H1 (cell line): ENCODE results near the gene SRSF12. TPM values are rescaled to one million over a fixed set of nuclear protein-coding genes. Genes with fewer than 3 reads are reported as not detected.

Experiments used
- CTCF ChIA-PET: fragments of 300-600 bp; sonication (Branson Sonifier 250); formaldehyde crosslinking; loops from one replicate; lab custom pipeline; 2021; ENCODE audit not compliant: partially characterized antibody; lab: Charles Lee
- POLR2A ChIA-PET: fragments of 300-600 bp; sonication (Branson Sonifier 250); formaldehyde crosslinking; loops from one replicate; lab custom pipeline; 2021; ENCODE audit warnings: inconsistent platforms; ENCODE audit not compliant: partially characterized antibody; lab: Charles Lee
- DNase-seq, 2 experiments: peaks; one replicate each; pipeline versions ENCODE4 v3.0.0 to v3.0.0-alpha.2; 2010 to 2022; ENCODE audit warnings: low spot score in 2 of 2, low read depth in 1 of 2, mixed read lengths in 1 of 2
- FAIRE-seq: peaks from 2 replicates; lab custom pipeline; 2011; peaks lifted over from hg19 to GRCh38; lab: Jason Lieb, UNC
- H2AFZ ChIP-seq: 2 replicates; pipeline ENCODE4 v1.8.1; 2012; ENCODE audit warnings: low read length, inconsistent platforms
- H2AK5ac ChIP-seq: 2 replicates; pipeline ENCODE4 v1.6.1; 2013; ENCODE audit warnings: low read depth, low read length
- H2BK120ac ChIP-seq: replicated peaks from 2 replicates; pipeline ENCODE3; 2013; ENCODE audit warnings: low read depth, low read length, inconsistent platforms
- H2BK12ac ChIP-seq: 2 replicates; pipeline ENCODE4 v1.6.1; 2013; ENCODE audit warnings: low read depth, low read length
- H2BK15ac ChIP-seq: 2 replicates; pipeline ENCODE4 v1.6.1; 2013; ENCODE audit warnings: low read length
- H2BK20ac ChIP-seq: 2 replicates; pipeline ENCODE4 v1.6.1; 2013; ENCODE audit warnings: low read length
- H2BK5ac ChIP-seq: 2 replicates; pipeline ENCODE4 v1.6.1; 2013; ENCODE audit warnings: low read depth, low read length
- H3K14ac ChIP-seq: 2 replicates; pipeline ENCODE4 v1.6.1; 2013; ENCODE audit warnings: inconsistent platforms; ENCODE audit not compliant: insufficient read length
- H3K18ac ChIP-seq: 2 replicates; pipeline ENCODE4 v1.6.1; 2013; ENCODE audit warnings: low read length; ENCODE audit errors: extremely low read depth
- H3K23ac ChIP-seq: 2 replicates; pipeline ENCODE4 v1.6.1; 2013; ENCODE audit warnings: inconsistent platforms; ENCODE audit not compliant: insufficient read length
- H3K23me2 ChIP-seq: 2 replicates; pipeline ENCODE4 v1.6.1; 2013; ENCODE audit warnings: low read depth, low read length
- H3K27ac ChIP-seq: 2 replicates; pipeline ENCODE4 v1.6.1; 2011; ENCODE audit warnings: low read depth, low read length, inconsistent platforms
- H3K27me3 ChIP-seq, 4 experiments: replicated peaks in 1 of 4; 1 replicate in 1 of 4; 2 replicates in 3 of 4; pipeline versions ENCODE4 v1.6.1 to v1.8.1; 2011 to 2013; ENCODE audit warnings: low read length in 3 of 4, mild to moderate bottlenecking in 3 of 4, inconsistent platforms in 2 of 4, mixed read lengths in 2 of 4, moderate library complexity in 1 of 4; ENCODE audit not compliant: control insufficient read depth in 3 of 4, insufficient read depth in 3 of 4; ENCODE audit errors: extremely low read depth in 1 of 4
- H3K36me3 ChIP-seq, 4 experiments: 2 replicates each; pipeline versions ENCODE4 v1.6.1 to v1.8.1; 2011 to 2013; ENCODE audit warnings: mild to moderate bottlenecking in 4 of 4, low read length in 3 of 4, moderate library complexity in 2 of 4, control low read depth in 1 of 4, inconsistent platforms in 1 of 4; ENCODE audit not compliant: insufficient read depth in 4 of 4, control insufficient read depth in 2 of 4
- H3K4ac ChIP-seq: replicated peaks from 2 replicates; pipeline ENCODE3; 2013; ENCODE audit warnings: low read length, low read depth, mixed read lengths, inconsistent platforms; ENCODE audit not compliant: insufficient read length
- H3K4me1 ChIP-seq, 4 experiments: replicated peaks in 1 of 4; 1 replicate in 1 of 4; 2 replicates in 3 of 4; pipeline versions ENCODE4 v1.6.1 to v1.8.1; 2011 to 2013; ENCODE audit warnings: low read length in 3 of 4, inconsistent platforms in 2 of 4, mixed read lengths in 1 of 4; ENCODE audit not compliant: insufficient read depth in 4 of 4, control insufficient read depth in 3 of 4
- H3K4me2 ChIP-seq, 2 experiments: 2 replicates each; pipeline versions ENCODE4 v1.6.1 to v1.8.1; 2011 to 2013; ENCODE audit warnings: low read depth in 2 of 2, low read length in 2 of 2, control low read depth in 1 of 2, inconsistent platforms in 1 of 2, mild to moderate bottlenecking in 1 of 2; ENCODE audit not compliant: insufficient read depth in 1 of 2
- H3K4me3 ChIP-seq, 4 experiments: fragments of 200-600, 300-600 bp in 1 of 4; sonication (generic), shearing (Covaris generic), sonication (Bioruptor Twin) in 1 of 4; 2 replicates each; pipeline versions ENCODE4 v1.5.1 to v1.8.1; 2011 to 2016; ENCODE audit warnings: low read length in 4 of 4, low read depth in 3 of 4, control low read depth in 2 of 4, inconsistent platforms in 2 of 4, mild to moderate bottlenecking in 2 of 4, mixed read lengths in 1 of 4, moderate library complexity in 1 of 4; ENCODE audit not compliant: insufficient read depth in 2 of 4; ENCODE audit errors: extremely low read depth in 1 of 4
- H3K56ac ChIP-seq: replicated peaks from 2 replicates; pipeline ENCODE3; 2013; ENCODE audit warnings: low read depth, mild to moderate bottlenecking, mixed read lengths, low read length, inconsistent platforms; ENCODE audit not compliant: insufficient read length
- H3K79me1 ChIP-seq: 2 replicates; pipeline ENCODE4 v1.6.1; 2013; ENCODE audit warnings: low read depth, low read length, control low read depth
- H3K79me2 ChIP-seq, 2 experiments: 2 replicates each; pipeline versions ENCODE4 v1.6.1 to v1.8.1; 2012 to 2013; ENCODE audit warnings: low read length in 2 of 2, mild to moderate bottlenecking in 2 of 2, inconsistent platforms in 1 of 2; ENCODE audit not compliant: insufficient read depth in 2 of 2, control insufficient read depth in 1 of 2
- H3K9ac ChIP-seq, 4 experiments: replicated peaks in 1 of 4; 1 replicate in 1 of 4; 2 replicates in 3 of 4; pipeline versions ENCODE4 v1.6.1 to v1.8.1; 2011 to 2013; ENCODE audit warnings: low read depth in 3 of 4, low read length in 3 of 4, control low read depth in 2 of 4, mild to moderate bottlenecking in 2 of 4, moderate library complexity in 2 of 4, inconsistent platforms in 1 of 4; ENCODE audit errors: extremely low read depth in 1 of 4
- H3K9me3 ChIP-seq, 2 experiments: 2 replicates each; pipeline versions ENCODE4 v1.6.1 to v1.8.1; 2012 to 2013; ENCODE audit warnings: mild to moderate bottlenecking in 2 of 2, moderate library complexity in 2 of 2, control low read depth in 1 of 2, inconsistent platforms in 1 of 2, low read depth in 1 of 2, low read length in 1 of 2, mixed read lengths in 1 of 2; ENCODE audit not compliant: insufficient read depth in 2 of 2
- H4K20me1 ChIP-seq, 2 experiments: replicated peaks in 1 of 2; 2 replicates each; pipeline versions ENCODE3 to v1.8.1; 2011 to 2013; ENCODE audit warnings: inconsistent platforms in 2 of 2, low read length in 2 of 2, mild to moderate bottlenecking in 1 of 2; ENCODE audit not compliant: insufficient read depth in 2 of 2, control insufficient read depth in 1 of 2
- H4K5ac ChIP-seq: 2 replicates; pipeline ENCODE4 v1.6.1; 2013; ENCODE audit warnings: low read length, low read depth, mixed read lengths, inconsistent platforms; ENCODE audit not compliant: insufficient read length
- H4K8ac ChIP-seq: 2 replicates; pipeline ENCODE4 v1.8.0; 2013; ENCODE audit warnings: mild to moderate bottlenecking, moderate library complexity, low read length, inconsistent platforms; ENCODE audit not compliant: insufficient read depth; ENCODE audit errors: extremely low read depth
- H4K91ac ChIP-seq: replicated peaks from 2 replicates; pipeline ENCODE3; 2013; ENCODE audit warnings: low read length, mixed read lengths, inconsistent platforms; ENCODE audit not compliant: insufficient read length
- BRCA1 ChIP-seq: IDR thresholded peaks from 2 replicates; pipeline ENCODE4 v1.6.1; 2012; ENCODE audit warnings: low read depth, low read length, improper control_type of control experiment
- GTF2F1 ChIP-seq: IDR thresholded peaks from 2 replicates; pipeline ENCODE4 v1.6.1; 2012; ENCODE audit warnings: low read depth, low read length, improper control_type of control experiment, borderline replicate concordance
- JUND ChIP-seq: IDR thresholded peaks from 2 replicates; pipeline ENCODE4 v1.6.1; 2011; ENCODE audit warnings: mild to moderate bottlenecking, improper control_type of control experiment, low read length
- KDM4A ChIP-seq: IDR thresholded peaks from one replicate; pipeline ENCODE4 v1.7.1; 2012; ENCODE audit warnings: low read depth, mild to moderate bottlenecking, moderate library complexity, low read length, inconsistent platforms; ENCODE audit not compliant: severe bottlenecking
- NANOG ChIP-seq: IDR thresholded peaks from 2 replicates; pipeline ENCODE4 v1.6.1; 2011; ENCODE audit warnings: low read length, low read depth, mild to moderate bottlenecking, inconsistent platforms; ENCODE audit not compliant: insufficient read depth, poor library complexity, severe bottlenecking
- POLR2A ChIP-seq, 2 experiments: IDR thresholded peaks; 1 replicate in 1 of 2; 2 replicates in 1 of 2; pipeline ENCODE4 v1.6.1; 2011; ENCODE audit warnings: low read depth in 2 of 2, low read length in 2 of 2, mild to moderate bottlenecking in 2 of 2; ENCODE audit errors: control extremely low read depth in 1 of 2
- RAD21 ChIP-seq, 2 experiments: IDR thresholded peaks in 1 of 2; conservative IDR thresholded peaks in 1 of 2; 2 replicates each; pipeline ENCODE4 v1.6.1; 2011; ENCODE audit warnings: low read depth in 2 of 2, low read length in 2 of 2, improper control_type of control experiment in 1 of 2, inconsistent platforms in 1 of 2, mild to moderate bottlenecking in 1 of 2, moderate library complexity in 1 of 2
- SAP30 ChIP-seq: fragments of 300-600 bp; sonication (generic); IDR thresholded peaks from 2 replicates; pipeline ENCODE4 v1.7.1; 2012; ENCODE audit warnings: low read length, moderate library complexity, mild to moderate bottlenecking, inconsistent platforms; ENCODE audit not compliant: insufficient read depth, insufficient replicate concordance
- SIRT6 ChIP-seq: IDR thresholded peaks from one replicate; pipeline ENCODE4 v1.7.1; 2012; ENCODE audit warnings: low read length, inconsistent platforms
- TAF1 ChIP-seq: IDR thresholded peaks from 2 replicates; pipeline ENCODE4 v1.6.1; 2011; ENCODE audit warnings: mild to moderate bottlenecking, low read depth, low read length
- TEAD4 ChIP-seq: IDR thresholded peaks from 2 replicates; pipeline ENCODE4 v1.6.1; 2012; ENCODE audit warnings: low read depth, low read length, inconsistent platforms, mixed read lengths
- YY1 ChIP-seq: IDR thresholded peaks from 2 replicates; pipeline ENCODE4 v1.6.1; 2011; ENCODE audit warnings: low read depth, mild to moderate bottlenecking, low read length
- WGBS, 2 experiments: shearing (Covaris generic) in 1 of 2; methylation state at CpG; one replicate each; pipeline versions ENCODE4 v1.1.6 to v1.1.7; 2013 to 2015; ENCODE audit warnings: low lambda C conversion rate in 2 of 2, mixed read lengths in 2 of 2, inconsistent platforms in 1 of 2, low coverage in 1 of 2, missing lambda C conversion rate in 1 of 2; ENCODE audit not compliant: insufficient replicate concordance in 2 of 2, insufficient coverage in 1 of 2, insufficient read length in 1 of 2; ENCODE audit errors: extremely low coverage in 1 of 2, missing lambda C conversion rate in 1 of 2; 5-methylcytosine and 5-hydroxymethylcytosine counted together
- polyA plus RNA-seq, 7 experiments: library from polyadenylated mRNA; depleted of rRNA in 3 of 7; stranded (reverse) in 5 of 7; unstranded in 2 of 7; fragments of >200 nt in 5 of 7; fragments of 200-250 nt in 2 of 7; gene quantifications; 1 replicate in 5 of 7; 2 replicates in 1 of 7; 4 replicates in 1 of 7; pipeline versions ENCODE4 v1.2.1 to v1.2.3, GENCODE V29; 2011 to 2013; ENCODE audit warnings: missing spikeins in 2 of 7, mixed read lengths in 2 of 7
- total RNA-seq: library from RNA; stranded (reverse); fragmentation: NEBNext Ultra II Directional; extraction: Animal tissue kit (Norgen Biotek cat#: 25700); gene quantifications from 2 replicates; pipeline ENCODE4 v1.2.1, GENCODE V29; 2021
- TF ChIP-seq, protein P1 (sequence below): IDR thresholded peaks from 2 replicates; pipeline ENCODE4 v1.6.1; 2012; ENCODE audit warnings: inconsistent platforms

Gene SRSF12
- total and polyA plus RNA-seq, 2 of the 8 experiments (the other 6 are each of a cell fraction or from before 2014, with no cell fraction given) = 2.6 to 4.2 TPM

DNA sequence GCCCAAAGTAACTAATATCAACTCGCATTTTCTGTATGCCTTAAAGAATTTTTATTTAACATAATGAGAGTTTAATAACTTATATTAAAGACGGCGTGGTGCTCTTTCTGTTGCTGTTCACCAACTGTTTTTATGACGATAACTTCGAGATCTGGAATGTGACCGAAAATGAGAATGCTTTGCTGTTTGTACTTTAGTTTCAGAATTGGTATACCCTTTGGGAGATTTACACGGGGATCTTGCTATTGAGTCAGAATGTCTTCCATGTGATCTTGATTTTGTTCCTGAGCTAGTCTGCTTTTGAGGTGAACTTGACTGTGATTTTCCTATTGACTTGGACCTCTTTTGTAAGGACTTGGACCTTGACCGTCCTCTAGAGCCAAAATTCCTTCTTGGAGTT is 19.4 kb downstream of the SRSF12 start:
- H3K4me2 ChIP-seq = no peak overlapping the region
- no peak overlapping the region for H2AK5ac ChIP-seq
- H3K79me1 ChIP-seq = no peaks in the 10 kb centered on the region
- no peaks in the 10 kb centered on the region for H3K23me2 ChIP-seq
- no peak overlapping the region for H2BK15ac ChIP-seq
- H3K4ac ChIP-seq = no peak overlapping the region
- H3K9ac ChIP-seq = no peak overlapping the region
- no peak for DNase-seq
- no peak overlapping the region for H4K91ac ChIP-seq
- H3K79me2 ChIP-seq = no peaks in the 10 kb centered on the region
- no peak overlapping the region for H3K56ac ChIP-seq
- H3K27ac ChIP-seq = no peak overlapping the region
- H3K36me3 ChIP-seq = peaks cover 0 to 4% (median 0%) of the 10 kb centered on the region in 4 experiments; a peak in 1 of 8 replicates
- H3K9me3 ChIP-seq = no peaks in the 10 kb centered on the region
- no peak overlapping the region for H3K14ac ChIP-seq
- H3K18ac ChIP-seq = no peak overlapping the region
- H2BK5ac ChIP-seq = no peak overlapping the region
- no peak overlapping the region for H2AFZ ChIP-seq
- no peak overlapping the region for H2BK120ac ChIP-seq
- H3K4me1 ChIP-seq = no peaks in the 10 kb centered on the region
- CTCF ChIA-PET = interaction anchor here (0.6 to 2.2 kb wide), 3 partner anchors 33 to 252 kb away, joined by 3 to 8 read pairs (median 4); no protein-coding TSS in a partner anchor
- POLR2A ChIA-PET = interaction anchor here (0.7 to 1.2 kb wide), 3 partner anchors 12 to 17 kb away, joined by 3 read pairs; no protein-coding TSS in a partner anchor
- H2BK20ac ChIP-seq = no peak overlapping the region
- no peak overlapping the region for H4K8ac ChIP-seq
- no peak overlapping the region for H3K4me3 ChIP-seq
- no peaks in the 10 kb centered on the region for H4K20me1 ChIP-seq
- no peak overlapping the region for H3K23ac ChIP-seq
- no peak for FAIRE-seq
- no peaks in the 10 kb centered on the region for H3K27me3 ChIP-seq
- H4K5ac ChIP-seq = no peak overlapping the region
- 93% methylated on average over 8 of the region's 8 CpGs; no CpG with 5 or more reads in 1 of the 2 experiments for WGBS, 2 experiments
- H2BK12ac ChIP-seq = no peak overlapping the region
- no peak for TF ChIP-seq JUND
- TF ChIP-seq TEAD4 = no peak
- no peak for TF ChIP-seq TAF1
- TF ChIP-seq BRCA1 = no peak
- no peak for TF ChIP-seq SIRT6
- TF ChIP-seq RAD21 (IDR thresholded peaks at IDR 0.05 in 1 of 2, conservative IDR thresholded peaks at IDR 0.05 in 1 of 2; ENCODE audit: low read depth in 2 of 2, low read length in 2 of 2) = no peak
- TF ChIP-seq YY1 = no peak
- no peak for TF ChIP-seq SAP30
- TF ChIP-seq, protein P1, sequence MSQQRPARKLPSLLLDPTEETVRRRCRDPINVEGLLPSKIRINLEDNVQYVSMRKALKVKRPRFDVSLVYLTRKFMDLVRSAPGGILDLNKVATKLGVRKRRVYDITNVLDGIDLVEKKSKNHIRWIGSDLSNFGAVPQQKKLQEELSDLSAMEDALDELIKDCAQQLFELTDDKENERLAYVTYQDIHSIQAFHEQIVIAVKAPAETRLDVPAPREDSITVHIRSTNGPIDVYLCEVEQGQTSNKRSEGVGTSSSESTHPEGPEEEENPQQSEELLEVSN = no peak
- no peak for TF ChIP-seq GTF2F1
- TF ChIP-seq KDM4A = no peak
- TF ChIP-seq POLR2A (IDR thresholded peaks at IDR 0.05; ENCODE audit: control extremely low read depth in 1 of 2, low read depth in 2 of 2, low read length in 2 of 2) = no peak
- TF ChIP-seq NANOG = no peak
